Prostate gland (tissue), 2 donors: ENCODE measurements around the gene SETD2. TPM values are rescaled to one million over a fixed set of nuclear protein-coding genes. Genes with fewer than 3 reads are reported as not detected.

Experiments used
- DNase-seq: peaks from one replicate; pipeline ENCODE4 v3.0.0-alpha.2; 2019; ENCODE audit warnings: low spot score
- H3K27ac ChIP-seq, 2 donors: fragments of 200-600 bp; sonication (generic); 2 replicates each; pipeline ENCODE4 v1.5.1; 2017 to 2019
- H3K27me3 ChIP-seq: fragments of 200-600 bp; sonication (generic); replicated peaks from 2 replicates; pipeline ENCODE4 v1.5.1; 2019; ENCODE audit not compliant: insufficient read depth
- H3K36me3 ChIP-seq, 2 donors: fragments of 200-600 bp; sonication (generic); 1 replicate in 1 of 2; 2 replicates in 1 of 2; pipeline versions ENCODE4 v1.5.1 to v1.8.1; 2017 to 2019
- H3K4me1 ChIP-seq: fragments of 200-600 bp; sonication (generic); replicated peaks from 2 replicates; pipeline ENCODE4 v1.5.1; 2019
- H3K4me3 ChIP-seq, 2 donors: fragments of 200-600 bp; sonication (generic); 2 replicates each; pipeline ENCODE4 v1.5.1; 2017 to 2019
- H3K9me3 ChIP-seq: fragments of 200-600 bp; sonication (generic); 2 replicates; pipeline ENCODE4 v1.5.1; 2017
- CTCF ChIP-seq, 4 experiments: fragments of 200-600 bp in 2 of 4; fragments of 450-650 bp in 2 of 4; sonication (generic) in 2 of 4; IDR thresholded peaks; 1 replicate in 3 of 4; 2 replicates in 1 of 4; pipeline ENCODE4 v1.5.1; 2016 to 2019; ENCODE audit warnings: antibody characterized with exemption in 4 of 4, mild to moderate bottlenecking in 2 of 4, moderate library complexity in 2 of 4
- POLR2A ChIP-seq: fragments of 450-650 bp; IDR thresholded peaks from one replicate; pipeline ENCODE4 v1.6.1; 2016; ENCODE audit warnings: antibody characterized with exemption, mild to moderate bottlenecking
- POLR2AphosphoS5 ChIP-seq: sonication (generic); formaldehyde crosslinking; IDR thresholded peaks from one replicate; pipeline ENCODE4 v1.6.1; 2017; ENCODE audit warnings: antibody characterized with exemption
- WGBS: methylation state at CpG from one replicate; pipeline ENCODE4 v1.1.5; 2018; 5-methylcytosine and 5-hydroxymethylcytosine counted together
- intact Hi-C: fragments of 100-400 bp; cut with DNase I; formaldehyde crosslinking; loops from one replicate; pipeline ENCODE4 v1.14.2; 2022
- total RNA-seq, 2 donors: library from RNA; depleted of rRNA; stranded (reverse); fragments of >200 nt; gene quantifications; one replicate each; pipeline ENCODE4 v1.1.0, GENCODE V29; 2016

SETD2 gene
- total RNA-seq, 2 donors from 2014 or later = 49.8 to 56.2 TPM

DNA sequence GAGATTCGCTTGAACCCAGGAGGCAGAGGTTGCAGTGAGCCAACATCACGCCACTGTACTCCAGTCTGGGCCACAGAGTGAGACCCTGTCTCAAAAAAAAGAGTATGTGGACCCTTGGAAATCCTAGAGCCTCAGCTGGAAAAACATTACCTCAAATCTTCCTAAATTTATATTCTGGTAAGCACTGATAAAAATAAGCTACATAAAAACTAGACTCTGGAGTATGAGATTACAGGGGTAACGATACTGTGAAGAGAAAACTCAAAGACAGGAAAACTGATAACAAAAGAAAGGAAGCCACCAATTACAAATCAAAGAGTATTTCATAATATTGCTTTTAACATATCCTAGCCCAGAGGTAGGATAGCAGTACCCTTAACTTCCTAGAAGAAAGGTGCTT is 30.3 kb downstream of the SETD2 start:
- intact Hi-C loops = no loop called here
- Histone ChIP-seq H3K9me3 (no peaks in the 10 kb centered on the region), H3K27me3 (no peaks in the 10 kb centered on the region), H3K27ac (no peak overlapping the region), H3K36me3 (no peaks in the 10 kb centered on the region), H3K4me1 (peaks cover 3% of the 10 kb centered on the region), H3K4me3 (no peak overlapping the region)
- 85% methylated on average over 3 of the region's 3 CpGs for WGBS
- no peak for DNase-seq
- TF ChIP-seq POLR2AphosphoS5 = no peak
- no peak for TF ChIP-seq POLR2A
- TF ChIP-seq CTCF (IDR thresholded peaks at IDR 0.05) = no peak

DNA sequence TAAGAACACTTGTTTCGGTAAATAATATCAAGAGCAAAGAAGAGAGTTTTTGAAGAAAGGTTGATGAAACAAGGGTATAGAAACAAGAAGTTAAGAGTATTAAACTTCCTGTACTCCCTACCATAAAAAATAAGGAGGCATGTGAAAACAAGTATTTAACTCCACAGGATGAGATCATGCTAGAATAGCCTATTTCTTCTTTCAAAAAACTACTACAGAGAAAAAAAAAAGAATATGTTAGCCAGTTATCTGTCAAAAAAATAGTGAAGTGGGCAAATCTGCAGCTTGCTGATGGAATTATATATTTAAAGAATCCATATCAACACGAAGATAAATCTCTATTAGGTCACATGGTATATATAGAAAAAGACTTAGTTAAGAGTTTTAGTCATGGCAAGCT is 33.4 kb downstream of the SETD2 start:
- intact Hi-C loops = no loop called here
- H3K4me1 ChIP-seq = no peaks in the 10 kb centered on the region
- WGBS = 63% methylated on average over 2 of the region's 2 CpGs

GRCh38 chr3:47128137-47128536 is 35.8 kb downstream of the SETD2 start:
- Histone ChIP-seq H3K4me1 (no peaks in the 10 kb centered on the region), H3K27ac (no peak overlapping the region), H3K9me3 (no peaks in the 10 kb centered on the region), H3K36me3 (peaks cover 8 to 9% of the 10 kb centered on the region in 2 donors), H3K4me3 (no peak overlapping the region), H3K27me3 (no peaks in the 10 kb centered on the region)
- no peak for DNase-seq
- TF ChIP-seq CTCF (IDR thresholded peaks at IDR 0.05) (no peak), POLR2AphosphoS5 (no peak)
- WGBS = 81% methylated on average over 4 of the region's 4 CpGs
- intact Hi-C loops = no loop called here

More for the DNA sequence above, 33.4 kb downstream of the SETD2 start:
- no peaks in the 10 kb centered on the region for H3K36me3 ChIP-seq
- H3K9me3 ChIP-seq = no peaks in the 10 kb centered on the region
- no peak overlapping the region for H3K4me3 ChIP-seq
- no peak overlapping the region for H3K27ac ChIP-seq
- no peaks in the 10 kb centered on the region for H3K27me3 ChIP-seq
- no peak for DNase-seq
- no peak for TF ChIP-seq POLR2A
- no peak for TF ChIP-seq POLR2AphosphoS5
- TF ChIP-seq CTCF (IDR thresholded peaks at IDR 0.05) = no peak

DNA sequence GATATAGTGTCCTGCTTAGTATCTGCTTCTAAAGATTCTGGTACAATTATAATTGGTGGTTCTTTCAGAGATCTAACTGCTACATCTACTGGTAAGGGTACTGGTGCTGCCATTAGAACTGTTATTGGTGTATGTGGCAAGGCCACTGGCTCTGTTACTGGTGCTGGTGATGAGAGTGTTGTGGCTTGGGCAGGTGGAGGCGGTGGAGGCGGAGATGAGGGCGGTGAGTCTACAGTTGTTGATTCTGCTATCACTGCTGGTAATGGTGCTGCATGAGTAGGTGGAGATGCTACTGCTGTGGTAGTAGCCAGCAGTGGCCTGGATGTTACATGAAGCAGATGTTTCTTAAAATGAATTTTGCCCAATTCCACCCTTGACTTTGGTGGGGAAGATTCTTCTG is 40.1 kb downstream of the SETD2 start:
- no peak for TF ChIP-seq CTCF (IDR thresholded peaks at IDR 0.05)
- no peak for TF ChIP-seq POLR2A
- TF ChIP-seq POLR2AphosphoS5 = no peak
- no peak overlapping the region for H3K4me3 ChIP-seq
- no peak for DNase-seq
- WGBS = 98% methylated on average over 3 of the region's 3 CpGs
- peaks cover 8 to 9% of the 10 kb centered on the region in 2 donors for H3K36me3 ChIP-seq
- intact Hi-C loops = no loop called here
- no peaks in the 10 kb centered on the region for H3K27me3 ChIP-seq
- H3K9me3 ChIP-seq = no peaks in the 10 kb centered on the region
- H3K4me1 ChIP-seq = no peaks in the 10 kb centered on the region
- H3K27ac ChIP-seq = no peak overlapping the region

- WGBS = 83% methylated on average over 3 of the region's 3 CpGs
- Histone ChIP-seq H3K27me3 (no peaks in the 10 kb centered on the region), H3K4me1 (no peaks in the 10 kb centered on the region), H3K9me3 (no peaks in the 10 kb centered on the region), H3K4me3 (no peak overlapping the region), H3K27ac (no peak overlapping the region), H3K36me3 (peaks cover 8 to 9% of the 10 kb centered on the region in 2 donors)
- TF ChIP-seq POLR2AphosphoS5 = no peak
- no peak for TF ChIP-seq POLR2A
- DNase-seq = no peak
- intact Hi-C loops = no loop called here
Measured at GRCh38 chr3:47121409-47121808, 42.5 kb downstream of the SETD2 start.
